ENCODE data around the gene ZSWIM1.

The ZSWIM1 gene

DNA sequence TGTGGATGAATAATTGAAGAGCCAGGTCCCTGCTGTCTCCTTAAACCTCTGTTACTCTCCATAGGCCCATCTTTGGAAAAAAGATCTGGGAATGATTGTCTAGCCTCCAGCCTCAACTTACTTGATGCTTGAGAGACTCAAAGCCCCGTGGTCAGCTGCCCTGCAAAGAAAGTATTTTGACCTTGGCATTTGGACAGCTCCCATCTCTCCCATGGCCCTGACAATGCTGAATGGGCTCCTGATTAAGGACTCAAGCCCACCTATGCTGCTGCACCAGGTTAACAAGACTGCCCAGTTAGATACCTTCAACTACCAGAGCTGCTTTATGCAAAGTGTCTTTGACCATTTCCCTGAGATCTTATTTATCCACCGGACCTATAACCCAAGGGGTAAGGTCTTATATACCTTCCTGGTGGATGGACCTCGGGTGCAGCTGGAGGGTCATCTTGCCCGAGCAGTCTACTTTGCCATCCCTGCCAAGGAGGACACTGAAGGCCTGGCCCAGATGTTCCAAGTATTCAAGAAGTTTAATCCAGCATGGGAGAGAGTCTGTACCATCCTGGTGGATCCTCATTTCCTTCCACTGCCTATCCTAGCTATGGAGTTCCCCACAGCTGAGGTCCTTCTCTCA, 1.6 kb downstream of the ZSWIM1 start:
- in situ Hi-C loops (cut with HindIII; ENCODE audit: low pct_ligation_motif_present, low pct_unique_long_range_greater_than_20kb, low sequenced_read_pairs): no loop called here
- DNase-seq: no peak

DNA sequence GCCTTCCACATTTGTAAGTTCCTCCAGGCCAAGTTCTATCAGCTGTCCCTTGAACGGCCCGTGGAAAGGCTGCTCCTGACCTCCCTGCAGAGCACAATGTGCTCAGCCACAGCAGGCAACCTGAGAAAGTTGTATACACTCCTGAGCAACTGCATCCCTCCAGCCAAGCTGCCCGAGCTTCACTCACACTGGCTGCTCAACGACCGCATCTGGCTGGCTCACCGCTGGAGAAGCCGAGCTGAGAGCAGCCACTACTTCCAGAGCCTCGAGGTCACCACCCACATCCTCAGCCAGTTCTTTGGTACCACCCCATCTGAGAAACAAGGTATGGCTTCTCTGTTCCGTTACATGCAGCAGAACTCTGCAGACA, 2.1 kb downstream of the ZSWIM1 start:
- in situ Hi-C loops (cut with HindIII; ENCODE audit: low pct_ligation_motif_present, low pct_unique_long_range_greater_than_20kb, low sequenced_read_pairs): no loop called here
- DNase-seq: no peak

DNA sequence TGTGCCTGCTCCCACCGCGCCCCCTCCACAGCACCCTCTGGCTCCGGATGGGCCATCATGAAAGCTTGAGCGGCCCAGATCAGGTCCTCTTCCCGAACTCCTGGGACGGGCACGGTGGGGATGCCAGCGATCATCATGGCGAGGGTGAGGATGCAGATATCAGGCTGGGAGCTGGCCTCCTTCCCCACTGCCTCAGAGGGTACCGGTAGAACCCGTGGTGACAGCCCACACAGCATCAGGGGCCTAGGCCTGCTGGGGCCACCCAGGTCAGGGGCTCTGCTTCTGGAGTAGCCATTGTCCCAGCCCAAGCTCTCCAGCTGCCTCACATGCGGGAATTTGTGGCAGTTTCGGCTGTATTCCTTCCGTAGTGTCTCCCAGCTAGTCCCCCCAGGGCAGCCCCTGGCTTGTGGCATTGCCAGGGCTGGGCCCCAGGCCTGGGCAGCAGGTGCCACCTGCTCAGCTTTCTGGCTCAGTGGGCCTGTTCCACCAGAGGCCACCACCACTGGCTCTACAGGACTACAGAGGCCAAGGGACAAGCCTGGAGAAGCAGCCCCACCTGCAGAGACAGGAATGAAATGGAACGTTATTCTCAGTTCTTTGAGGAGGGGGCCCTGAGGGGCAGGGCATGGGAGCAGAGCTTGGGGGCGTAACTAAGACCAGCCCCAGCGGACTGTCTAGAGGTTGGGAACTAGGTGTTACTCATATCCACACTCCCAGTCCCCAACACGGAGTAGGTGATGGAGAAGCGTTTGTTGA, 5.7 kb downstream of the ZSWIM1 start:
- no peak for DNase-seq
- in situ Hi-C loops (cut with HindIII; ENCODE audit: low pct_ligation_motif_present, low pct_unique_long_range_greater_than_20kb, low sequenced_read_pairs): no loop called here

DNA sequence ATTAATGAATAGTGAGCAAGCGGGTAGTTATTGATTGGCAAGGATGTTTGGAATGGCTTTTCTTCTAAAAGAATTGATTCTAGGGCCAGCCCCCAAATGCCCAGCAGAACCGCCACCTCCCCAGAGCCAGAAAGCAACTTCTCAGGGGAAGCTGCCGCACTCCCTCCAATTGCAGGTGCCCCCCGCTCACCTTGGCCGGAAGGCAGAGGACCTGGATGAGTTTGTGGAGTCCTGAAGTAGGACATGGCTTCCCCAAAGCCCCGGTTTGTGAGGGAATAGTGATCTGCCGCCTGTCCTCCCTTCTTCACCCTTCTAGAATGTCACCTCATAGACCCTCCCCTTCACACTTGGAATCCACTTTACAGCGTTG, 6.3 kb downstream of the ZSWIM1 start, which contains the start of gene SPATA25:
SPATA25 (minus strand) TSS at position 277 of the 370 bp plus-strand sequence; CDS start at position 245, 32 bp downstream.
- DNase-seq: no peak
- in situ Hi-C loops (cut with HindIII; ENCODE audit: low pct_ligation_motif_present, low pct_unique_long_range_greater_than_20kb, low sequenced_read_pairs): no loop called here

DNA sequence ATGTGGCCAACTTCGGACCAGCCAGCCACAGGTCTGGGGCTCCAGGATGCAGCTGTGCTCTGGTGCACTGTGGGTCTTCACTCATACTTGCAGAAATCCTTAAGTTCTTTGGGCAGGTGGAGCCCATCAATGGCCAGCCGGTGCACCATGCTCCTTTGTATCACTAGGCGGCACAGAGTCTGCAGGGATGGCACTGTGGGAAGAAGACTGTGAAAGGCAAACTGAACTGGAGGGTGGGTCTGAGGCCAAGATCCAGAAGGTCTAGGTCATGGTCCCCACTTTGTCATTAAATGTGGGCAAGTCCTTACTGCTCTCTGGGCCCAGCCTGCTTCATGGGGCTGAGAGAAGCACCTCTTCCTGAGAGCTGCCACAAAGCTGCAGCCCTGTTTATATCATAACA, 7.7 kb downstream of the ZSWIM1 start:
- in situ Hi-C loops (cut with HindIII; ENCODE audit: low pct_ligation_motif_present, low pct_unique_long_range_greater_than_20kb, low sequenced_read_pairs): no loop called here
- no peak for DNase-seq

DNA sequence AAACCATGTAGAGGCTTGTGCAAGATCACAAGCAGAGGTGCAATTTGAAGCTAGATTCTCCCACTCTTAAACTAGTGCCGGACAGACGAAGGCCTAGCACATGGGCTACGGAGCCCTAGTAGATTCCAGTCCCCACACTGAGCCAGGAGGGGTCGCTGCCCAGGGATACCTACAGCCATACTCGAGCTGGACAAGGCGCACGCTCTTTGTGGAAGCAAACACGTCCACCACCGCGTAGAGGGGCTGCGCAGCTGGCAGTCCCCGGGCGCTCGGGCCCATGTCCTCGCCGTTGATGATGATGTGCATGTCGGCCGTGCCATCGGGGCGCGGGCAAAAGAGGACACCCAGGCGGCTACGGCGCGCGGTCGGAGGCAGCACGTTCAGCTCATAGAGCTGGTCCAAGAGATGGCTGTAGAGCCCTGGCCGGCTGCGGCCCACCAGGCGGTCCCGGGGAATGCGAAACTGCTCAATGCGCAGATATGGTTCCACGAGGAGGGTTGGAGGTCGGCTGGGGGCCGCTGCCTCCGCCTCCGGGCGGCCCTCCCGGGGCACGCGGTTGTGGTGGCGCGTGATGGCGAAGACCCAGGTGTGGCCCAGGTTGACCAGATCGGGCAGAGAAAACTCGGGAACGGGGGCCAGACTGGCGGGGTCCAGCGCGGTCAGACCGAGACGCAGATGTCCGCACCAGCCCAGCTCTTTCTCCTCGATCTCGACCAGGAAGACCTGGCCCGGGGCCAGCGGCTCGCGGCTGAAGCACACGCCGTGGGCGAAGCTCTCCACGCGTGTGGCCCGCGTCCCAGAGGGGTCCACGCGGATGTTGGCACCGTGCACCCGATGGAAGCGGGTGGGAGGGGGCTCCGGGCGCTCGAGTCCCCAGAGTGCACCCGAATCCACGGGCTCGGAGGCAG, 9.3 kb downstream of the ZSWIM1 start:
- DNase-seq: no peak
- in situ Hi-C loops (cut with HindIII; ENCODE audit: low pct_ligation_motif_present, low pct_unique_long_range_greater_than_20kb, low sequenced_read_pairs): no loop called here

DNA sequence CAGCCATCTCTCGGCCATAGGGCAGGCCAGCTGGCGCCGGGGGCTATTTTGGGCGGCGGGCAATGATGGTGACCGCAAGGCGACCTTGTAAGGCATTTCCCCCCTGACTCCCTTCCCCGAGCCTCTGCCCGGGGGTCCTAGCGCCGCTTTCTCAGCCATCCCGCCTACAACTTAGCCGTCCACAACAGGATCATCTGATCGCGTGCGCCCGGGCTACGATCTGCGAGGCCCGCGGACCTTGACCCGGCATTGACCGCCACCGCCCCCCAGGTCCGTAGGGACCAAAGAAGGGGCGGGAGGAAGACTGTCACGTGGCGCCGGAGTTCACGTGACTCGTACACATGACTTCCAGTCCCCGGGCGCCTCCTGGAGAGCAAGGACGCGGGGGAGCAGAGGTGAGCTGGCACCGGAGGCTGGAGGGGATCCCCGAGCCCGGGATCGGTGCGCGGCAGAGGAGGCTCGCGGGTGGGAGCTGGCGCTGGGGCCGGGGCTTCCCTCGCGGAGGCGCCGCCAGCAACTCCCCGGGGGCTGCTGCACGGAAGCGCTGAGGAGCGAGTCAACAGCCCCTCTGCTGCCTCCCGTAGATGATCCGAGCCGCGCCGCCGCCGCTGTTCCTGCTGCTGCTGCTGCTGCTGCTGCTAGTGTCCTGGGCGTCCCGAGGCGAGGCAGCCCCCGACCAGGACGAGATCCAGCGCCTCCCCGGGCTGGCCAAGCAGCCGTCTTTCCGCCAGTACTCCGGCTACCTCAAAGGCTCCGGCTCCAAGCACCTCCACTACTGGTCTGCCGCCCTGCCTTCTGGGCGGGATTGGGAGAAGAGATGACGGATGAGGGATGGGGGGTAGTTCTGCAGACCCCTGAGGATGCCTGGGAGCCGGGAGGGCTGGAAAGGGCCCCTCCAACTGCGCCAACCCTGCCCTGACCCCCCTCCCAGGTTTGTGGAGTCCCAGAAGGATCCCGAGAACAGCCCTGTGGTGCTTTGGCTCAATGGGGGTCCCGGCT, 10.3 kb downstream of the ZSWIM1 start, which contains the start of the genes CTSA and NEURL2:
CTSA (plus strand) TSS at position 351 of the 999 bp plus-strand sequence; CDS start at position 585, 234 bp downstream.
NEURL2 (minus strand) TSS at position 224 of the 999 bp plus-strand sequence; CDS start at position 7, 217 bp downstream.
- in situ Hi-C loops (cut with HindIII; ENCODE audit: low pct_ligation_motif_present, low pct_unique_long_range_greater_than_20kb, low sequenced_read_pairs): no loop called here

DNA sequence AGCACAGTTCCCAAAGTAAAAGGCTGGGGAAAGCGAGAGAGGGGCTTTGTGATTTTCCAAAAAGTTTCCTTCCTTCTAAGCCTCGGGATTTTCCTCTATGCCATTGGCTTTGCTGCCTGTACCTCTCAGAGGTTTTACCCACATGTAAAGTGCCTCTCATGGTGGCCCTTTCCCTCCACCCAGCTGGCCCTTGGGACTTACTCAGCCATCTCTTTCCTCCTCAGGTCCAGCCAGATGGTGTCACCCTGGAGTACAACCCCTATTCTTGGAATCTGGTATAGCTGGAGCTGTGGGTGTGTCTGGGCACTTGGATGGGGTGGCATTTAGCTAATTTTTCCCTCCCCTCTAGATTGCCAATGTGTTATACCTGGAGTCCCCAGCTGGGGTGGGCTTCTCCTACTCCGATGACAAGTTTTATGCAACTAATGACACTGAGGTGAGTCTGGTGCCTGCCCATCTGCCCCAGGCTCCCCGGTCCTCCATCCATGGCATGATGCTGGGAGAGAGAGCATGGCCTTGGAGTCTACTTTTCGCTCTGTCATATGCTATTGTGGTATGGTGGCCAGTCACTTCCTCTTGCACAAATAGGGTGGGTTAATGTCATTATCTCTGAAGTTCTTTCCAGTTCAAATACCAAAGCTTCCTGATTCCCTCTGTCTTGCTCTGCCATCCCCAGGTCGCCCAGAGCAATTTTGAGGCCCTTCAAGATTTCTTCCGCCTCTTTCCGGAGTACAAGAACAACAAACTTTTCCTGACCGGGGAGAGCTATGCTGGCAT, 11.2 kb downstream of the ZSWIM1 start:
- DNase-seq: peak; percentile 52
- in situ Hi-C loops (cut with HindIII; ENCODE audit: low pct_ligation_motif_present, low pct_unique_long_range_greater_than_20kb, low sequenced_read_pairs): no loop called here

More for the DNA sequence above, 10.3 kb downstream of the ZSWIM1 start, which contains the start of the genes CTSA and NEURL2:
- DNase-seq: peak; percentile 86

DNA sequence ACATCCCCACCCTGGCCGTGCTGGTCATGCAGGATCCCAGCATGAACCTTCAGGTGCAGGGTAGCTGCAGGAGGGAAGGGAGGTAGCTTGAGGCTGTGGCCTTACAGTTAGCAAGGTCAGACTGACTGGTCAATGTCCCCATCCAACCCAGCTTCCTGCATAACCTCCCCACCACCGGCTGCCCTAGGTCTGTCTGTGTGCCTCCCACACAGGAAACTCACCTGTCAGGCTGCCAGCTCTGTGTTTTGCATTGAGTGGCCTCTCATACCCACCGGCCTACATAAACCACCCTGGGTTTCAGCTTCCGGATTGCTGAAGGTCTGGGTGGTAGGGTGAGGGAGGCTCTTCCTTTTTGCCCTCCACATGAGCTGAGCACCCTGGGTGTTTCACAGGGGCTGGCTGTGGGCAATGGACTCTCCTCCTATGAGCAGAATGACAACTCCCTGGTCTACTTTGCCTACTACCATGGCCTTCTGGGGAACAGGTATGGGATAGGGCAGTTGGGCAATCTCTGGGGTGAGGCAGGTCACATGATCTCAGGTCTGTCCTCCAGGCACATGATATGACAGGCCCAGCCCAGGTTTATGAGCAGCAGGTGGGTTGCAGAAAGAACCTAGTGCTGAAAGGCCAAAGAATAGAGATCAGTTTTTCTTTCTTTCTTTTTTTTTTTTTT, 11.9 kb downstream of the ZSWIM1 start:
- no peak for DNase-seq
- in situ Hi-C loops (cut with HindIII; ENCODE audit: low pct_ligation_motif_present, low pct_unique_long_range_greater_than_20kb, low sequenced_read_pairs): no loop called here

DNA sequence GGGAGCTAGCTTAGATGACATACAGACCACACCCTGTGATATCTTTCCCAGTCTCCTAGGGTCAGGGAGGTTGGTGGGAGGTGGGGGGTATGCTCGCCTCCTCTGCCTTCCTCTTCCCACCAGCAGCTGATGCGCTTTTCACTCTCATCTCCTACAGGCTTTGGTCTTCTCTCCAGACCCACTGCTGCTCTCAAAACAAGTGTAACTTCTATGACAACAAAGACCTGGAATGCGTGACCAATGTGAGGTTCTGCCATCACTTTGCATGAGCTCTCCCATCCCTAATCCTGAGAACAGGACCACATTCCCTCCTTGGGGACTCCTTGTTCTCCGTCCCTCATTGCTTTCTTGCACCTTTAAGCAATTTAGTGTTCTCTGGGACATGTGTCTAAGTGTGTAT, 12.8 kb downstream of the ZSWIM1 start:
- DNase-seq: no peak
- in situ Hi-C loops (cut with HindIII; ENCODE audit: low pct_ligation_motif_present, low pct_unique_long_range_greater_than_20kb, low sequenced_read_pairs): no loop called here

DNA sequence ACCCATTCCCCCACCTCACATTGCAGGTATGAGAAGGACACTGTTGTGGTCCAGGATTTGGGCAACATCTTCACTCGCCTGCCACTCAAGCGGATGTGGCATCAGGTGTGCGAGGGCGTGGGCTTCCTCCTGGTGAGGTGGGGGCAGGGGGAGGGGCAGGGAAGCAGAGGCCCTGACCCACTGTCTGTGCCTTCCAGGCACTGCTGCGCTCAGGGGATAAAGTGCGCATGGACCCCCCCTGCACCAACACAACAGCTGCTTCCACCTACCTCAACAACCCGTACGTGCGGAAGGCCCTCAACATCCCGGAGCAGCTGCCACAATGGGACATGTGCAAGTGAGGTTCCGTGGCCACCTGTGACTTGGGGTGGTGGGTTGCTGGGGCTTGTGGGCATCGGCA, 13.8 kb downstream of the ZSWIM1 start:
- no peak for DNase-seq
- in situ Hi-C loops (cut with HindIII; ENCODE audit: low pct_ligation_motif_present, low pct_unique_long_range_greater_than_20kb, low sequenced_read_pairs): no loop called here

DNA sequence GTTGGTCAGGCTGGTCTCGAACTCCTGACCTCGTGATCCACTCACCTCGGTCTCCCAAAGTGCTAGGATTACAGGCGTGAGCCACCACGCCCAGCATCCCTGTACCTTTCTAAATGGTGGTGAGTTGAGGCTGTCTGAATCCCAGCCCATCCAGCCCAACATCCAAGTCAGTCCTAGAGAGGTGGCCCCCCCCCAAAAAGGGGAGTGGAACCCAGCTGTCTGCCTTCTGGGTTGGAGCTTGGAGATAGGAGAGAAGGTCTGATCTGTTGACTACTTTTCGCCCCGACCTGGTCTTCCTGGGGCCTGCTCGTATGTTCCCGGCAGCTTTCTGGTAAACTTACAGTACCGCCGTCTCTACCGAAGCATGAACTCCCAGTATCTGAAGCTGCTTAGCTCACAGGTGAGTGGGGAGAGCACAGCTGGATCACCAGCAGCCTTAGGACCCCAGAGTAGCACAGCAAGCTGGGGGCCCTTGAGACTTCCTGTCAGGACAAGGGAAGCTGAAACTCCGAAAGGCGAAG, 15.7 kb downstream of the ZSWIM1 start:
- DNase-seq: no peak
- in situ Hi-C loops (cut with HindIII; ENCODE audit: low pct_ligation_motif_present, low pct_unique_long_range_greater_than_20kb, low sequenced_read_pairs): no loop called here

DNA sequence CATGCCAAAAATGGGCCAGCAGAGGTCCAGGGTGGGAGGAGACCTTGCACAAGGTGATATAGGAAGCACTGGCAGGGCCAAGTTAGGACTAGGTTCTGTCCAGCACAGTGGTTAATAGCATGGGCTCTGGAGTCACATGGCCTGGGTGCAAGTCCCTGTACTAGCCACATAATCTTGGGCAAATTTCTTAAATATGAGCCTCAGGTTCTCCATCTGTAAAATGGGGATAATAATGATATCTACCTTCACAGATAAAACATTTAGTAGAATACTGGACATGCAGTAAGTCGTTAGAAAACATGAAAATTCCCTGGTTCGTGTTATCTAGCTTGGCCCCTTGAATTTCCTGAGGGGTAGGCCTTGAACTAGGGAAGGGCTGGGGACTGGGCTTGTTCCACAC, 16.3 kb downstream of the ZSWIM1 start:
- DNase-seq: no peak
- in situ Hi-C loops (cut with HindIII; ENCODE audit: low pct_ligation_motif_present, low pct_unique_long_range_greater_than_20kb, low sequenced_read_pairs): no loop called here

DNA sequence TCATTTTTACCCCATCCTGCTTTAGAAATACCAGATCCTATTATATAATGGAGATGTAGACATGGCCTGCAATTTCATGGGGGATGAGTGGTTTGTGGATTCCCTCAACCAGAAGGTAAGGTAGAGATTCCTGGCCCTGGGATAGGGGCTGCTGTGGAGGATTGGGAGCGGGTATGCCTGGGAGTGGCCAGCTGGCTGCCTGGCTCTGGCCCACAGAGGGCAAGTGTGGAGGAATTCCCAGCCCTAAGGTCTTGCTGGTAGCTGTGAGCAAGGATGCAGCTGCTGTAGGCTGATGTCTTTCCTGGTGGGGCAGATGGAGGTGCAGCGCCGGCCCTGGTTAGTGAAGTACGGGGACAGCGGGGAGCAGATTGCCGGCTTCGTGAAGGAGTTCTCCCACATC, 16.7 kb downstream of the ZSWIM1 start:
- in situ Hi-C loops (cut with HindIII; ENCODE audit: low pct_ligation_motif_present, low pct_unique_long_range_greater_than_20kb, low sequenced_read_pairs): no loop called here
- no peak for DNase-seq

DNA sequence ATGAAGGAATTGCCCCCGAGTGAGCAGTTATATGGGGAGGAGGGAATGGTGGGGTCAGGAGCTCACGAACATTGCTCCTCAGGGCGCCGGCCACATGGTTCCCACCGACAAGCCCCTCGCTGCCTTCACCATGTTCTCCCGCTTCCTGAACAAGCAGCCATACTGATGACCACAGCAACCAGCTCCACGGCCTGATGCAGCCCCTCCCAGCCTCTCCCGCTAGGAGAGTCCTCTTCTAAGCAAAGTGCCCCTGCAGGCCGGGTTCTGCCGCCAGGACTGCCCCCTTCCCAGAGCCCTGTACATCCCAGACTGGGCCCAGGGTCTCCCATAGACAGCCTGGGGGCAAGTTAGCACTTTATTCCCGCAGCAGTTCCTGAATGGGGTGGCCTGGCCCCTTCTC, 17.3 kb downstream of the ZSWIM1 start:
- DNase-seq: no peak
- in situ Hi-C loops (cut with HindIII; ENCODE audit: low pct_ligation_motif_present, low pct_unique_long_range_greater_than_20kb, low sequenced_read_pairs): no loop called here

DNA sequence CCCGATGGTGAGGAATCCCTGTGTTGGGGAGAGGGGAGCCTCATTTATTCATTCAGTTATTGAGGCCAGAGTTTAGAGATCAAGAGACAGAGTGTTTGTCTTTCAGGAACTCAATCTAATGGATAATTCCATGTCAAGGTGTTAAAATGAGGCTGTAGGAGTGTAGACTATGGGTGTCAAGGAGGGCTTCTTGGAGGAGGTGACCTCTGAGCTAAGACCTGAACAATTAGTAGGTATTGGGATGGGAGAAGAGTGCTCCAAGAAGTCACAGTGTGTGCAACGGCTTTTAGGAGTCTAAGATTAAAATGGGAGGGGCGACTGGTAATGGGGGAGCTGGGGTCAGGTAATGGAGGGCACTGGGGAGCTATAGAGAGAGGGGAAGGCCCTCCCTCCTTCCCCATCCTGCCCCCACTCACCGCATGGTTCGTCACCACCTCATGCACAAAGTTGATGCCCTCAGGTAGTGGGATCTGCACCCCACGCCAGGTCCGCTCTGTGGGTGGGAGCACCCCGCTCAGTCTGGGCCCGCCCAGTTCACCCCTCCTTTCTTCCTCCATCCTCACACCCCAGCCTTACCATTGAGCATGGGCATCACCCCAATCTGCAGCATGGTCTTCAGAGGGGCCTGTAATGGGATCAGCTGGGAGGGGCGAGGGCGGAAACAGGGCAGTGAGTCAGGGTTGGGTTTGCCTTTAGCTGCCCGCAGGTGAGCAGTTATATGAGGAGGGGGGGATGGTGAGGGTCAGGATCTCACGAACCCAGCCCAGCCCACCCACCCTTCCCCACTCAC, 18.2 kb downstream of the ZSWIM1 start:
- DNase-seq: no peak
- in situ Hi-C loops (cut with HindIII; ENCODE audit: low pct_ligation_motif_present, low pct_unique_long_range_greater_than_20kb, low sequenced_read_pairs): no loop called here

Data from ACHN (cell line).